Measurements from ENCODE around the gene RAP1GAP2.

RAP1GAP2 gene

DNA sequence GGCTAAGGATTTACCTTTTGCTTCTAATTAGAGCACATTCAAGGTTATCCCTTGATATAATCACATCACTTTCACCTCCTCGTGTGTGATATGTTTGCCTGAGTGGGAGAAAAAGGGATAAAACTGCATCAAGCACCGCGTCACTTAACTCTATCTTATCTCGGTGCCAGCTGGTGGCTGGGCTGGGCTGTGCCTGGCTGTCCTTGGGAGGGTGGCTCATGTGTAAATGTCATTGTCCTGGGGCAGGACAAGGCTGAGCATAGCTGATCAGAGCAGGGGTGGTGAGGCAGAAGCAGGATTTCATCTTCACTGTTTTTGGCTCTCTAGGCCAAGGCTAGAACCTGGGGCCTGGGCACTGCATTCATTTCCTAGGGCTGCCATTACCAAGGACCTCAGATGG is 105.3 kb downstream of the RAP1GAP2 start:
- TF ChIP-seq ZFX (IDR thresholded peaks at IDR 0.05) = no peak
- TF ChIP-seq, protein P1, sequence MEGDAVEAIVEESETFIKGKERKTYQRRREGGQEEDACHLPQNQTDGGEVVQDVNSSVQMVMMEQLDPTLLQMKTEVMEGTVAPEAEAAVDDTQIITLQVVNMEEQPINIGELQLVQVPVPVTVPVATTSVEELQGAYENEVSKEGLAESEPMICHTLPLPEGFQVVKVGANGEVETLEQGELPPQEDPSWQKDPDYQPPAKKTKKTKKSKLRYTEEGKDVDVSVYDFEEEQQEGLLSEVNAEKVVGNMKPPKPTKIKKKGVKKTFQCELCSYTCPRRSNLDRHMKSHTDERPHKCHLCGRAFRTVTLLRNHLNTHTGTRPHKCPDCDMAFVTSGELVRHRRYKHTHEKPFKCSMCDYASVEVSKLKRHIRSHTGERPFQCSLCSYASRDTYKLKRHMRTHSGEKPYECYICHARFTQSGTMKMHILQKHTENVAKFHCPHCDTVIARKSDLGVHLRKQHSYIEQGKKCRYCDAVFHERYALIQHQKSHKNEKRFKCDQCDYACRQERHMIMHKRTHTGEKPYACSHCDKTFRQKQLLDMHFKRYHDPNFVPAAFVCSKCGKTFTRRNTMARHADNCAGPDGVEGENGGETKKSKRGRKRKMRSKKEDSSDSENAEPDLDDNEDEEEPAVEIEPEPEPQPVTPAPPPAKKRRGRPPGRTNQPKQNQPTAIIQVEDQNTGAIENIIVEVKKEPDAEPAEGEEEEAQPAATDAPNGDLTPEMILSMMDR (conservative IDR thresholded peaks at IDR 0.05) = no peak

DNA sequence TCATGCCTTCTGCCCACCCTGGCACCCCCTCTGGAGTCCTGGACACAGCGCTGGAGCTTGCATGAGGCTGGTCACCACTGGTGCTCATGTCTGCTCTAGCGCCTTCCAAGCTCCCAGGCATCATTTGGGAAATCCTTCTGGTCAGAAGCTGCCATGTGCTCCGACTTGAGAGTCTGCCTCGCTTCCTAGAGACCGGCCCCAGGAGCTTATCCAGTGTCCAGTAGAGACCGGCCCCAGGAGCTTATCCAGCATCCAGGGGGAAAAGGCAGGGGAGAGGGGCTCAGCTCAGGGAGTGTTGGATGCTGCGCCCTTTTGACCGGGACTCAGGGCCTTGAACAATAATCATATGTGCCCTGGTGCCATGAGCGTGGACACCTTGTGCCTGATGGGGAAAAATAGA is 106.3 kb downstream of the RAP1GAP2 start:
- TF ChIP-seq ZFX (IDR thresholded peaks at IDR 0.05) = no peak
- TF ChIP-seq, protein P1 (conservative IDR thresholded peaks at IDR 0.05) = no peak
- no peak overlapping the region for H3K27ac ChIP-seq

More for the DNA sequence above, 105.3 kb downstream of the RAP1GAP2 start:
- H3K27ac ChIP-seq = no peak overlapping the region

DNA sequence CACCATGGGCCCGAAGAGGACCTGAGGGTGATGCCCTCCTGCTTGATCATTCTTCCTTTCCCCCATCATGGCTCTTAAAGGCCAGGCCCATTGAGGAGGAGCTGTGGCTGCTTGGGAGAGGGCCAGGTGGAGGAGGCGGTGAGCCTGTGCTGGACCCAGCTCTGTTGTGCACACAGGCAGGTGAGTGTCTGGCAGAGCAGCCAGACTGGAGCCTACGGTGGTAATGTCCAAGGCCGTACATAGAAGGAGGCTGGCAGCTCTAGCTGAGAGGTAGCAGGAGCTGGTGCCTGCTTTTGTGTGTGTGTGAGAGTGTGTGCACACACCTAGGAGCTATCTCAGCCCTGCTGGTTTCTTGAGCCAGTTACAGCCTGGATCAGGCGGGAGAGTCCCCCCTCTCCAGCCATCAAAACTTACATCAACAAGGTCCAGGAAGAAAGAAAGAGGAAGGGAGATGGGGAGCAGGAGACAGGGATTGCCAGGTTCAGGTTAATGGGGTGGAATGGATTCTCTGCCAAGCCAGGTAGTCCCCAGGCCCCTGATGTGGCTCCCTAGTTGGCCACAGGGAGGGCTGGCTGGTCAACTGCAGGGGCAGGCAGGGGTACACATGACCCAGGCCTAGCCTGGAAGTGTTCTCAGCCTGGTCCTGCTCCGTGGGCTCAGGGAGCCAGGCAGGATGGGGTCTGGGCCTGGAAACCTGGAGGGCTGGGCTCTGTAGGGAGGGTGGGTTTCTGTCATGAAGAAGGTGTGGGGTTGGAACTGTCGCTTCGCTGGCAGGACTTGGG is 107.1 kb downstream of the RAP1GAP2 start:
- TF ChIP-seq, protein P1 (conservative IDR thresholded peaks at IDR 0.05) = no peak
- no peak for TF ChIP-seq ZFX (IDR thresholded peaks at IDR 0.05)
- H3K27ac ChIP-seq = no peak overlapping the region

DNA sequence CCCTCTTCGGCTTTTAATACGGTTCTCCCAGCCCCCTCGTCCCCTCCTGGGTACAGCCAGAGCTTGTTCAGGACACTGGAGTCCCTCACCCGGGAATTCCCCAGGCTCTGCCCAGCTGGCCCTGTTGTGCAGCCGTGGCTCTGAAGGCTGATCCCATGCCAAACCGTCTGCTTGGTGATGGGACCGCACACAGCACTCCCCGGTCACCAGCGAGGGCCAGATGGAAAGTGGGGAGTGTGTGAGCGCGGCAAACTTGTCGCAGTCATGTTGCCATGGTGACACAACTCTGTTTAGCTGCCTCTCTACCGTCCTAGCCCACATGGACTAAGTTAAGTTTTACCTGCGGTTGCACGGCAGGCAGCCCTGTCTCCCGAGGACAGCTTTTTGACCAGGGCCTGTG is 107.9 kb downstream of the RAP1GAP2 start:
- no peak overlapping the region for H3K27ac ChIP-seq
- TF ChIP-seq ZFX (IDR thresholded peaks at IDR 0.05) = no peak
- TF ChIP-seq, protein P1 (conservative IDR thresholded peaks at IDR 0.05) = no peak

DNA sequence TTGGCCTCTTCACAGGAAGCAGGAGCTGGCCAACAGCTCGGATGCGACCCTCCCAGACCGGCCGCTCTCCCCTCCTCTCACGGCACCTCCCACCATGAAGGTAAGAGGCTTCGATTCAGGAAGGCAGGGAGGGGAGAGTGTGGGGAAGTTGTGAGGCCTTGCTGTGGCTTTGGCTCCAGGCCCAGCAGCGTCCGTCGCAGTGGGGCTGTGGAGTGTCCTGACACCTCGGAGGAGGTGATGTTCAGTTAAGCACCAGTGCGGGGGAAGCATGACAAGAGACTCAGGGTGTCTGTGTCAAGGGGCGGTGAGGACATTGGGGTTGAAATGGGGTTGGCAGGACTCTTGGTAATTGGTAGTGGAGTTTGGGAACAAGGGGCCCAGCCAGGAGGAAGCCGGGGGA is 109.0 kb downstream of the RAP1GAP2 start:
- TF ChIP-seq, protein P1 (conservative IDR thresholded peaks at IDR 0.05) = no peak

DNA sequence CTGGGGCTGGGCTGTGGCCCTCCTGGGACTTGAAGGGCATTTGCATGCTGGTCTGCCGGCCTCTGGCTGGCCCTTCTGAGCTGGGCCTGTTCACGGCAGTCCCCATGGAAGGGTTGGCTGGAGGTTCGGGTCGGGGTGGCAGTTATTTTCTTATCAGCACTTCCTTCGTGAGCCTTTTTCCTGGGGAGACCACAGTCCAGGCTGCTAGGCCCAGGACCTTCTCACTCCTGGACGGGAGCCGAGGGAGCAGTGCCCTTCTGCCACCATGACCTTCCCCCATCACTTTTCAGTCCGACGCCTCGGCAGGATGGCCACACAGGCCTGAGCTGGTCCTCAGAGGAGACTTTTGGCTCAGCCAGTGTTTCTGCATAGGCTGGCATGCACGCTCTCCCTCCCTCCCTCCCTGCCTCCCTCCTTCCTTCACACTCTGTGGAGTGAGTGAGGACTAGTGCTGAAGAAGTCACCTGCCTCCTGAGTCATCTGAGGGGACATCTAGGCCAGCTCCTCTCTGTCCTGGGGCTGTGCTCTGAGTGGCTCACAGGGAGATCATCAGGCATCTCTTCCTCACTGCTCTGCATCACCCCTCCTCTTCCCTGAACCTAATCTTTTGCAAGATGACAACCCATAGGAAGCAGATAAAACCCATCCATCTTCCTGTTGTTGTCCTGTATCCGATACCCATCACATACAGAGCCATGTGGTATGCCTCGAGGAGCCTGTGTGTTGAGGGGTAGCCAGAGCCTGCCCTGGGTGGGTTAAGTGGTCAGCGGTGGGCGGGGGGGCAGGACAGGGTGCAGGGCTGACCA is 109.7 kb downstream of the RAP1GAP2 start:
- no peak for TF ChIP-seq ZFX (IDR thresholded peaks at IDR 0.05)
- no peak overlapping the region for H3K27ac ChIP-seq

More for the DNA sequence above, 109.0 kb downstream of the RAP1GAP2 start:
- no peak overlapping the region for H3K27ac ChIP-seq

DNA sequence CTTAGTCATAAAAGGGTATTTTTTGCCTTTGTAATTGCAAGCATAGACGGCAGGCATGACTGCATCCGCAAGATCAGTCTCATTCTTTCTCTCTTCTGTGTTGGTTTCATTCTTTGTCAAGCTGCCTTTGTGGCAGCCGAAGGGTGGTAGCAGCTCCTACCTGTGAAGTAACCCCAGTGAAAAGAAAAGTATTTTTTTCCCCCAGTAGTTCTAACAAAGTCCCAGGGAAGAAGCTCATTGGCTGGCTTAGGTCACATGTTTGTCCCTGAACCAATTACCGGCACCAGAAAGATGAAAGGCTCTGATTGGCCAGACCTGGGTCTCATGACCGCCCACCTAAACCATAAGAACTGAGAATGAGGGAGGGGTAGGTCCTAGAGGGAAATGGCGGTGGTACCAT is 110.7 kb downstream of the RAP1GAP2 start:
- H3K27ac ChIP-seq = no peak overlapping the region
- TF ChIP-seq, protein P1 (conservative IDR thresholded peaks at IDR 0.05) = no peak
- TF ChIP-seq ZFX (IDR thresholded peaks at IDR 0.05) = no peak

Measured in C4-2B (cell line).